GM18519 (cell line): ENCODE results near the gene OR5J2.
"Not testable (repeated sequence)": the region's sequence is repeated elsewhere in the genome, so short reads cannot be mapped to it uniquely, and the experiment has no call there.

Source experiments
- ATAC-seq: cut with Tn5 transposase; IDR thresholded peaks from one replicate; pipeline ENCODE4 v1.9.1; 2021; ENCODE audit warnings: mild to moderate bottlenecking, moderate library complexity; ENCODE audit not compliant: unreplicated experiment, low FRiP score

OR5J2 gene

GRCh38 chr11:56176318-56176717 lies at the start of gene OR5J2:
TSS of gene OR5J2 (plus strand) at chr11:56176618. CDS start at chr11:56176618, 0 bp downstream.
- no peak for ATAC-seq

- no peak for ATAC-seq
Measured at GRCh38 chr11:56140151-56140661, 36.2 kb upstream of the OR5J2 start, which contains the start of gene OR8J3. TSS of gene OR8J3 (minus strand) at chr11:56140201. CDS start at chr11:56137718, 2,483 bp downstream.

- not testable (repeated sequence) for ATAC-seq
Measured at GRCh38 chr11:56143681-56144080, 32.7 kb upstream of the OR5J2 start.

GRCh38 chr11:56151376-56151775 lies 25.0 kb upstream of the OR5J2 start:
- ATAC-seq = no peak

- ATAC-seq = no peak
Measured at GRCh38 chr11:56152333-56152732, 24.1 kb upstream of the OR5J2 start.

- no peak for ATAC-seq
Measured at GRCh38 chr11:56160217-56160616, 16.2 kb upstream of the OR5J2 start, which contains the start of gene OR8K5. TSS of gene OR8K5 (minus strand) at chr11:56160317. CDS start at chr11:56160317, 0 bp downstream.

GRCh38 chr11:56163804-56164203 lies 12.6 kb upstream of the OR5J2 start:
- ATAC-seq = no peak

GRCh38 chr11:56172256-56172830 lies 4.1 kb upstream of the OR5J2 start:
- no peak for ATAC-seq

- ATAC-seq = no peak
Measured at GRCh38 chr11:56183459-56183858, 7.0 kb downstream of the OR5J2 start.

GRCh38 chr11:56188602-56189001 lies 12.2 kb downstream of the OR5J2 start:
- no peak for ATAC-seq

GRCh38 chr11:56196705-56197104 lies 20.3 kb downstream of the OR5J2 start:
- no peak for ATAC-seq

- no peak for ATAC-seq
Measured at GRCh38 chr11:56197367-56197766, 20.9 kb downstream of the OR5J2 start.

- ATAC-seq = no peak
Measured at GRCh38 chr11:56207790-56208189, 31.4 kb downstream of the OR5J2 start.

GRCh38 chr11:56214537-56214936 lies 38.1 kb downstream of the OR5J2 start:
- no peak for ATAC-seq

- ATAC-seq = not testable (repeated sequence)
Measured at GRCh38 chr11:56219735-56220134, 43.3 kb downstream of the OR5J2 start.
